CD8-positive, alpha-beta memory T cell (primary cell): ENCODE results near the gene SHC3. TPM values are rescaled to one million over a fixed set of nuclear protein-coding genes. Genes with fewer than 3 reads are reported as not detected.

Experiments
- CTCF ChIA-PET: fragments of 350-600 bp; sonication (Branson Sonifier 250); formaldehyde crosslinking; loops from one replicate; lab custom pipeline; 2021; ENCODE audit warnings: antibody characterized with exemption; lab: Charles Lee
- POLR2A ChIA-PET: fragments of 350-600 bp; sonication (Branson Sonifier 250); formaldehyde crosslinking; loops from one replicate; lab custom pipeline; 2021; ENCODE audit warnings: antibody characterized with exemption; lab: Charles Lee
- DNase-seq, 5 donors: peaks; one replicate each; pipeline versions ENCODE4 v3.0.0 to v3.0.0-alpha.2; 2020 to 2022; ENCODE audit warnings: mixed read lengths in 1 of 5
- H3K27ac ChIP-seq: one replicate; pipeline ENCODE4 v1.7.0; 2013; ENCODE audit warnings: low read depth, mild to moderate bottlenecking, low read length, moderate library complexity
- H3K27me3 ChIP-seq: 2 replicates; pipeline ENCODE4 v1.7.0; 2013; ENCODE audit warnings: low read length, mild to moderate bottlenecking; ENCODE audit not compliant: insufficient read depth, poor library complexity, severe bottlenecking
- H3K36me3 ChIP-seq: 2 replicates; pipeline ENCODE4 v1.7.0; 2013; ENCODE audit warnings: mild to moderate bottlenecking, low read length, moderate library complexity; ENCODE audit not compliant: insufficient read depth
- H3K4me1 ChIP-seq: 2 replicates; pipeline ENCODE4 v1.7.0; 2013; ENCODE audit warnings: mild to moderate bottlenecking, low read length, moderate library complexity; ENCODE audit not compliant: insufficient read depth
- H3K4me3 ChIP-seq: 2 replicates; pipeline ENCODE4 v1.7.0; 2013; ENCODE audit warnings: mild to moderate bottlenecking, low read length
- H3K9me3 ChIP-seq: 2 replicates; pipeline ENCODE4 v1.7.0; 2013; ENCODE audit warnings: mild to moderate bottlenecking, low read length
- H3K27ac Mint-ChIP-seq, 8 donors: one replicate each; pipeline ENCODE4 v1.8.0; 2020 to 2021; ENCODE audit warnings: mixed read lengths in 8 of 8, mild to moderate bottlenecking in 6 of 8, inconsistent platforms in 3 of 8, moderate library complexity in 3 of 8
- H3K27me3 Mint-ChIP-seq, 2 donors: one replicate each; pipeline ENCODE4 v1.8.0; 2020 to 2021; ENCODE audit warnings: mixed read lengths in 2 of 2, mild to moderate bottlenecking in 1 of 2, moderate library complexity in 1 of 2
- H3K36me3 Mint-ChIP-seq, 3 donors: one replicate each; pipeline ENCODE4 v1.8.0; 2020 to 2021; ENCODE audit warnings: mixed read lengths in 3 of 3, inconsistent platforms in 1 of 3, mild to moderate bottlenecking in 1 of 3
- H3K4me1 Mint-ChIP-seq, 3 donors: one replicate each; pipeline ENCODE4 v1.8.0; 2020 to 2021; ENCODE audit warnings: mixed read lengths in 3 of 3, inconsistent platforms in 1 of 3, mild to moderate bottlenecking in 1 of 3
- H3K4me3 Mint-ChIP-seq, 7 donors: one replicate each; pipeline ENCODE4 v1.8.0; 2020 to 2021; ENCODE audit warnings: mixed read lengths in 7 of 7, mild to moderate bottlenecking in 6 of 7, moderate library complexity in 4 of 7, inconsistent platforms in 2 of 7
- H3K9me3 Mint-ChIP-seq, 5 donors: one replicate each; pipeline ENCODE4 v1.8.0; 2020 to 2022; ENCODE audit warnings: mixed read lengths in 5 of 5, mild to moderate bottlenecking in 3 of 5, moderate library complexity in 2 of 5, inconsistent platforms in 1 of 5
- polyA plus RNA-seq: library from polyadenylated mRNA; unstranded; fragments of 300-500 nt; fragmentation: Illumina TruSeq; gene quantifications from one replicate; pipeline ENCODE4 v1.2.3, GENCODE V29; 2021
- total RNA-seq, 2 experiments: library from RNA; stranded (reverse); gene quantifications; one replicate each; pipeline ENCODE4 v1.2.3, GENCODE V29; 2021

Gene SHC3
- total and polyA plus RNA-seq, 3 experiments from 2014 or later = not detected

- peaks cover 9% of the 10 kb centered on the region for H3K4me1 ChIP-seq
- H3K4me3 ChIP-seq = no peak overlapping the region
- ChIA-PET POLR2A (no interaction called here), CTCF (no interaction called here)
- no peaks in the 10 kb centered on the region for H3K9me3 ChIP-seq
- Mint-ChIP-seq H3K27me3 (peaks cover 15 to 36% of the 10 kb centered on the region in 2 donors), H3K36me3 (no peaks in the 10 kb centered on the region), H3K9me3 (no peaks in the 10 kb centered on the region), H3K4me3 (no peak overlapping the region), H3K27ac (no peak overlapping the region), H3K4me1 (peaks cover 4 to 18% (median 14%) of the 10 kb centered on the region in 3 donors)
- H3K36me3 ChIP-seq = no peaks in the 10 kb centered on the region
- H3K27me3 ChIP-seq = no peaks in the 10 kb centered on the region
- no peak overlapping the region for H3K27ac ChIP-seq
- no peak for DNase-seq
These were observed 191.8 kb downstream of the SHC3 start for GRCh38 chr9:88986776-88987175.

GRCh38 chr9:88985616-88986015, 193.0 kb downstream of the SHC3 start:
- Histone ChIP-seq H3K36me3 (no peaks in the 10 kb centered on the region), H3K27me3 (no peaks in the 10 kb centered on the region), H3K27ac (no peak overlapping the region), H3K4me1 (peaks cover 8% of the 10 kb centered on the region), H3K9me3 (no peaks in the 10 kb centered on the region), H3K4me3 (no peak overlapping the region)
- Mint-ChIP-seq H3K27ac (no peak overlapping the region), H3K9me3 (no peaks in the 10 kb centered on the region), H3K27me3 (peaks cover 14 to 33% of the 10 kb centered on the region in 2 donors), H3K36me3 (no peaks in the 10 kb centered on the region), H3K4me1 (peaks cover 4 to 14% (median 13%) of the 10 kb centered on the region in 3 donors), H3K4me3 (no peak overlapping the region)
- POLR2A ChIA-PET = no interaction called here
- DNase-seq = no peak
- CTCF ChIA-PET = no interaction called here

GRCh38 chr9:88984543-88984883, 194.1 kb downstream of the SHC3 start:
- no peak for DNase-seq
- no peak overlapping the region for H3K27ac Mint-ChIP-seq
- peaks cover 4 to 9% (median 7%) of the 10 kb centered on the region in 3 donors for H3K4me1 Mint-ChIP-seq
- H3K4me3 ChIP-seq = no peak overlapping the region
- H3K27me3 Mint-ChIP-seq = peaks cover 13 to 22% of the 10 kb centered on the region in 2 donors
- H3K36me3 ChIP-seq = no peaks in the 10 kb centered on the region
- no peaks in the 10 kb centered on the region for H3K27me3 ChIP-seq
- H3K4me1 ChIP-seq = peaks cover 6% of the 10 kb centered on the region
- no peaks in the 10 kb centered on the region for H3K9me3 Mint-ChIP-seq
- H3K36me3 Mint-ChIP-seq = no peaks in the 10 kb centered on the region
- H3K27ac ChIP-seq = no peak overlapping the region
- H3K4me3 Mint-ChIP-seq = no peak overlapping the region
- H3K9me3 ChIP-seq = no peaks in the 10 kb centered on the region
- POLR2A ChIA-PET = no interaction called here
- CTCF ChIA-PET = no interaction called here

- Histone ChIP-seq H3K4me1 (peaks cover under 1% of the 10 kb centered on the region), H3K27ac (no peak overlapping the region), H3K9me3 (no peaks in the 10 kb centered on the region), H3K27me3 (no peaks in the 10 kb centered on the region), H3K4me3 (no peak overlapping the region), H3K36me3 (no peaks in the 10 kb centered on the region)
- ChIA-PET POLR2A (no interaction called here), CTCF (no interaction called here)
- Mint-ChIP-seq H3K4me3 (no peak overlapping the region), H3K27ac (no peak overlapping the region), H3K4me1 (peaks cover under 1 to 4% (median 2%) of the 10 kb centered on the region in 3 donors), H3K9me3 (no peaks in the 10 kb centered on the region), H3K27me3 (peaks cover 9 to 17% of the 10 kb centered on the region in 2 donors), H3K36me3 (no peaks in the 10 kb centered on the region)
- no peak for DNase-seq
These were observed 194.6 kb downstream of the SHC3 start for GRCh38 chr9:88983865-88984542.

- no peak overlapping the region for H3K27ac ChIP-seq
- DNase-seq = no peak
- H3K9me3 ChIP-seq = no peaks in the 10 kb centered on the region
- no peaks in the 10 kb centered on the region for H3K36me3 ChIP-seq
- Mint-ChIP-seq H3K27me3 (peaks cover 3 to 14% of the 10 kb centered on the region in 2 donors), H3K36me3 (no peaks in the 10 kb centered on the region), H3K4me1 (no peaks in the 10 kb centered on the region), H3K27ac (no peak overlapping the region), H3K9me3 (no peaks in the 10 kb centered on the region), H3K4me3 (no peak overlapping the region)
- POLR2A ChIA-PET = no interaction called here
- H3K4me3 ChIP-seq = no peak overlapping the region
- no peaks in the 10 kb centered on the region for H3K27me3 ChIP-seq
- CTCF ChIA-PET = no interaction called here
- no peaks in the 10 kb centered on the region for H3K4me1 ChIP-seq
These were observed 197.8 kb downstream of the SHC3 start for GRCh38 chr9:88980740-88981203.

GRCh38 chr9:88979791-88980190, 198.8 kb downstream of the SHC3 start:
- Mint-ChIP-seq H3K4me3 (no peak overlapping the region), H3K4me1 (no peaks in the 10 kb centered on the region), H3K36me3 (no peaks in the 10 kb centered on the region), H3K27me3 (peaks cover 3 to 9% of the 10 kb centered on the region in 2 donors), H3K27ac (no peak overlapping the region), H3K9me3 (no peaks in the 10 kb centered on the region)
- DNase-seq = no peak
- ChIA-PET CTCF (no interaction called here), POLR2A (no interaction called here)
- Histone ChIP-seq H3K27me3 (no peaks in the 10 kb centered on the region), H3K4me3 (no peak overlapping the region), H3K36me3 (no peaks in the 10 kb centered on the region), H3K9me3 (no peaks in the 10 kb centered on the region), H3K4me1 (no peaks in the 10 kb centered on the region), H3K27ac (no peak overlapping the region)

GRCh38 chr9:88979021-88979420, 199.6 kb downstream of the SHC3 start:
- DNase-seq = no peak
- no peaks in the 10 kb centered on the region for H3K4me1 Mint-ChIP-seq
- no peaks in the 10 kb centered on the region for H3K9me3 Mint-ChIP-seq
- Histone ChIP-seq H3K27ac (no peak overlapping the region), H3K36me3 (no peaks in the 10 kb centered on the region), H3K27me3 (no peaks in the 10 kb centered on the region), H3K4me1 (no peaks in the 10 kb centered on the region), H3K9me3 (no peaks in the 10 kb centered on the region), H3K4me3 (no peak overlapping the region)
- H3K27me3 Mint-ChIP-seq = peaks cover 3 to 9% of the 10 kb centered on the region in 2 donors
- POLR2A ChIA-PET = no interaction called here
- CTCF ChIA-PET = no interaction called here
- H3K27ac Mint-ChIP-seq = no peak overlapping the region
- no peak overlapping the region for H3K4me3 Mint-ChIP-seq
- no peaks in the 10 kb centered on the region for H3K36me3 Mint-ChIP-seq

GRCh38 chr9:88978034-88978433, 200.6 kb downstream of the SHC3 start:
- Mint-ChIP-seq H3K27ac (no peak overlapping the region), H3K36me3 (no peaks in the 10 kb centered on the region), H3K9me3 (no peaks in the 10 kb centered on the region), H3K4me1 (no peaks in the 10 kb centered on the region), H3K4me3 (no peak overlapping the region), H3K27me3 (peaks cover 3 to 9% of the 10 kb centered on the region in 2 donors)
- H3K36me3 ChIP-seq = no peaks in the 10 kb centered on the region
- no peaks in the 10 kb centered on the region for H3K9me3 ChIP-seq
- DNase-seq = no peak
- H3K4me1 ChIP-seq = no peaks in the 10 kb centered on the region
- H3K4me3 ChIP-seq = no peak overlapping the region
- ChIA-PET POLR2A (no interaction called here), CTCF (no interaction called here)
- H3K27me3 ChIP-seq = no peaks in the 10 kb centered on the region
- H3K27ac ChIP-seq = no peak overlapping the region
